Smooth muscle cell (in vitro differentiated cells): ENCODE data around the gene IL20. TPM values are rescaled to one million over a fixed set of nuclear protein-coding genes. Genes with fewer than 3 reads are reported as not detected.
A peak's percentile ranks its signal among the peaks of the same experiment; 100 is the strongest.

Experiments
- DNase-seq: peaks from one replicate; lab custom pipeline; 2025; ENCODE audit not compliant: unreplicated experiment; lab: John Stamatoyannopoulos, UW
- H2AFZ ChIP-seq: fragments of 200-600 bp; sonication (generic); 2 replicates; pipeline ENCODE4 v1.6.0; 2016; ENCODE audit warnings: antibody characterized with exemption, low read depth, mild to moderate bottlenecking
- H3F3A ChIP-seq: fragments of 200-600 bp; sonication (generic); 2 replicates; pipeline ENCODE4 v1.6.0; 2017; ENCODE audit warnings: antibody characterized with exemption, low read depth
- H3K27ac ChIP-seq: fragments of 200-600 bp; sonication (generic); 2 replicates; pipeline ENCODE4 v1.5.1; 2016; ENCODE audit warnings: low read depth, mild to moderate bottlenecking
- H3K27me3 ChIP-seq: fragments of 200-600 bp; sonication (generic); 2 replicates; pipeline ENCODE4 v1.6.1; 2016; ENCODE audit warnings: low read depth, mild to moderate bottlenecking
- H3K36me3 ChIP-seq: fragments of 200-600 bp; sonication (generic); 2 replicates; pipeline ENCODE4 v1.5.1; 2016; ENCODE audit warnings: low read depth
- H3K4me1 ChIP-seq: fragments of 200-600 bp; sonication (generic); 2 replicates; pipeline ENCODE4 v1.5.1; 2016; ENCODE audit warnings: low read depth
- H3K4me2 ChIP-seq: fragments of 200-600 bp; sonication (generic); 2 replicates; pipeline ENCODE4 v1.6.0; 2016; ENCODE audit warnings: mild to moderate bottlenecking
- H3K4me3 ChIP-seq: fragments of 200-600 bp; sonication (generic); 2 replicates; pipeline ENCODE4 v1.5.1; 2016; ENCODE audit warnings: mild to moderate bottlenecking
- H3K79me2 ChIP-seq: fragments of 200-600 bp; sonication (generic); 2 replicates; pipeline ENCODE4 v1.6.0; 2016; ENCODE audit warnings: low read depth, mild to moderate bottlenecking
- H3K9ac ChIP-seq: fragments of 200-600 bp; sonication (generic); 2 replicates; pipeline ENCODE4 v1.6.0; 2016; ENCODE audit warnings: low read depth
- H3K9me3 ChIP-seq: fragments of 200-600 bp; sonication (generic); replicated peaks from 2 replicates; pipeline ENCODE4 v1.5.1; 2016; ENCODE audit warnings: low read depth
- H4K20me1 ChIP-seq: fragments of 200-600 bp; sonication (generic); 2 replicates; pipeline ENCODE4 v1.6.0; 2016; ENCODE audit warnings: low read depth
- WGBS: methylation state at CpG from one replicate; pipeline ENCODE4 v1.1.7; 2016; ENCODE audit warnings: low lambda C conversion rate; 5-methylcytosine and 5-hydroxymethylcytosine counted together
- polyA plus RNA-seq: library from polyadenylated mRNA; unstranded; fragments of >200 nt; fragmentation: Nextera tagmentation; extraction: Ambion mirVana; gene quantifications from 2 replicates; pipeline ENCODE4 v1.2.1, GENCODE V29; 2016
- total RNA-seq: library from RNA; depleted of rRNA; stranded (reverse); fragments of >200 nt; gene quantifications from 2 replicates; pipeline ENCODE4 v1.2.3, GENCODE V29; 2014
- TF ChIP-seq, protein P1 (sequence below): fragments of 200-600 bp; sonication (generic); IDR thresholded peaks from 2 replicates; pipeline ENCODE4 v1.5.1; 2017; ENCODE audit warnings: borderline replicate concordance, mild to moderate bottlenecking, antibody characterized with exemption; ENCODE audit not compliant: insufficient read depth, poor library complexity, severe bottlenecking

The IL20 gene, protein sequence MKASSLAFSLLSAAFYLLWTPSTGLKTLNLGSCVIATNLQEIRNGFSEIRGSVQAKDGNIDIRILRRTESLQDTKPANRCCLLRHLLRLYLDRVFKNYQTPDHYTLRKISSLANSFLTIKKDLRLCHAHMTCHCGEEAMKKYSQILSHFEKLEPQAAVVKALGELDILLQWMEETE
- total RNA-seq = not detected in 2 replicates
- 1.6 TPM in 1 of 2 replicates, not detected in the other for polyA plus RNA-seq

DNA sequence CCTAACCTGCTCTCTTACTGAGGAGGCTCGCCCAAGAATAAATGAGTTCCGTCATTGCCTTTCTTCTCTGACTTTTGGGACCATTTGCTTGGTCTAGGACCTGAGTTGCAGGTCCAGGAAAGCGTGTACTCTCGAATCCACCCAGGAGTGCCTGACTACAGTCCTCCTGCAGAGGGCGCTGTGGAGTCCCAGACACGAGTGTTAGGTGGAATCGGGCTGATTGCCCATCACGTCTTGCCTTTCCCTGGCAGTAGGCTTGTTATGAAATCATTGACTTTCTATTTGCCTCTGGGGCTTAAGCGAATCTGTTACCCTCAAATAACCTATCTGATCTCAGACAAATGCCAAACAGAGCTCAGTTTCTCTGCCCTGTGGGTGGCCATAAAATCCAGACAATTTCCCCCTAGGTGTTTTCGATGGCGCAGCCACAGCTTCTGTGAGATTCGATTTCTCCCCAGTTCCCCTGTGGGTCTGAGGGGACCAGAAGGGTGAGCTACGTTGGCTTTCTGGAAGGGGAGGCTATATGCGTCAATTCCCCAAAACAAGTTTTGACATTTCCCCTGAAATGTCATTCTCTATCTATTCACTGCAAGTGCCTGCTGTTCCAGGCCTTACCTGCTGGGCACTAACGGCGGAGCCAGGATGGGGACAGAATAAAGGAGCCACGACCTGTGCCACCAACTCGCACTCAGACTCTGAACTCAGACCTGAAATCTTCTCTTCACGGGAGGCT, at the start of gene IL20:
Gene IL20 (plus strand): TSS at position 685 of the 733 bp plus-strand sequence. CDS start 230 bp downstream, outside the sequence.
- Histone ChIP-seq H3K9ac (no peak within 1 kb of the TSS), H3K27ac (no peak within 1 kb of the TSS), H3K4me1 (no peaks in the 10 kb centered on the region), H4K20me1 (no peaks in the 10 kb centered on the region), H3K36me3 (no peaks in the 10 kb centered on the region), H3K9me3 (no peaks in the 10 kb centered on the region), H3K4me3 (no peak within 1 kb of the TSS), H3F3A (no peaks in the 10 kb centered on the region), H3K79me2 (no peaks in the 10 kb centered on the region), H3K27me3 (peaks cover 23% of the 10 kb centered on the region), H3K4me2 (no peak within 1 kb of the TSS), H2AFZ (no peak within 1 kb of the TSS)
- peak; percentile 22 for DNase-seq
- TF ChIP-seq, protein P1, sequence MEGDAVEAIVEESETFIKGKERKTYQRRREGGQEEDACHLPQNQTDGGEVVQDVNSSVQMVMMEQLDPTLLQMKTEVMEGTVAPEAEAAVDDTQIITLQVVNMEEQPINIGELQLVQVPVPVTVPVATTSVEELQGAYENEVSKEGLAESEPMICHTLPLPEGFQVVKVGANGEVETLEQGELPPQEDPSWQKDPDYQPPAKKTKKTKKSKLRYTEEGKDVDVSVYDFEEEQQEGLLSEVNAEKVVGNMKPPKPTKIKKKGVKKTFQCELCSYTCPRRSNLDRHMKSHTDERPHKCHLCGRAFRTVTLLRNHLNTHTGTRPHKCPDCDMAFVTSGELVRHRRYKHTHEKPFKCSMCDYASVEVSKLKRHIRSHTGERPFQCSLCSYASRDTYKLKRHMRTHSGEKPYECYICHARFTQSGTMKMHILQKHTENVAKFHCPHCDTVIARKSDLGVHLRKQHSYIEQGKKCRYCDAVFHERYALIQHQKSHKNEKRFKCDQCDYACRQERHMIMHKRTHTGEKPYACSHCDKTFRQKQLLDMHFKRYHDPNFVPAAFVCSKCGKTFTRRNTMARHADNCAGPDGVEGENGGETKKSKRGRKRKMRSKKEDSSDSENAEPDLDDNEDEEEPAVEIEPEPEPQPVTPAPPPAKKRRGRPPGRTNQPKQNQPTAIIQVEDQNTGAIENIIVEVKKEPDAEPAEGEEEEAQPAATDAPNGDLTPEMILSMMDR = peak; percentile 81
- WGBS = 53% methylated on average over 19 of the region's 19 CpGs

DNA sequence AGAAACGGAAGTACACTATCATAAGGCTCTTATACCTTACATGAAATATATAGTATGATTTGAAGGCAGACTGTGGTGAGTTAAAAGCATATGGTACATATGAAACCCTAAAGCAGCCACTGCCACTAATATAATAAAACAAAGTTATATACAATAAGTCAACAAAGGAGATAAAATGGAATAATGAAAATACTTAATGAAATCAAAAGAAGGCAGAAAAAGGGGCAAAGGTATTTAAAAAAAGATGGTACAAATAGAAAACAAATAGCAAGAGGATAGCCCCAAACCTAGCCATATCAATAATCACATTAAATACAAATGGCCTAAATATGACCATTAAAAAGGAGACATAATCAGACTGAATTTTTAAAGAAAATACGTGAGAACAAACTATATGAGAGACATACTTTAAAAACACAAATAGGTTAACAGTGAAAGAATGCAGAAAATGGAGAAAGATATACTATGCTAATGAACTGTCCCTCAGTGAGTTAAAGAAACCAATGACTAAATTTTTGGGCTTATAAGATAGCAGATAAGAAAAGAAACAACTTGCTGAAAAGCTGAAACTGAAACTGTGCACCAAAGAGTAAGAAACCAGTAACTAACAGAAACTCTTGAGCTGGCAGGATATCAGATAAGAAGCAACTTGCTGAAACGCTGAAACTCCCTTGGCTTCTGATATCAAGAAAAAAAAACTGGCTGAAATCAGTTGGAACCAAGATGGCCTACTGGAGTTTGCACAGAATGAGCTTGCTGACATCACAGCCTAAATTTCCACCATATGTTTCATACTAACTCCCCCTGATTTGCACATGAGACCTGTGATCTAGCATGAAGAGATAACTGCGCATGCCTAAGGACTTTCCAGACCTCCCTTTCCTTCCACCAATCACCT, 48.8 kb upstream of the IL20 start:
- Histone ChIP-seq H3K27me3 (no peaks in the 10 kb centered on the region), H3K36me3 (no peaks in the 10 kb centered on the region), H4K20me1 (no peaks in the 10 kb centered on the region), H3K79me2 (no peaks in the 10 kb centered on the region), H3K4me3 (no peak overlapping the region), H3K4me2 (no peak overlapping the region), H3K9ac (no peak overlapping the region), H3K27ac (no peak overlapping the region), H3K9me3 (no peaks in the 10 kb centered on the region), H2AFZ (no peak overlapping the region), H3F3A (no peaks in the 10 kb centered on the region), H3K4me1 (no peaks in the 10 kb centered on the region)
- TF ChIP-seq, protein P1 = no peak
- no peak for DNase-seq
- 68% methylated on average over 4 of the region's 4 CpGs for WGBS

DNA sequence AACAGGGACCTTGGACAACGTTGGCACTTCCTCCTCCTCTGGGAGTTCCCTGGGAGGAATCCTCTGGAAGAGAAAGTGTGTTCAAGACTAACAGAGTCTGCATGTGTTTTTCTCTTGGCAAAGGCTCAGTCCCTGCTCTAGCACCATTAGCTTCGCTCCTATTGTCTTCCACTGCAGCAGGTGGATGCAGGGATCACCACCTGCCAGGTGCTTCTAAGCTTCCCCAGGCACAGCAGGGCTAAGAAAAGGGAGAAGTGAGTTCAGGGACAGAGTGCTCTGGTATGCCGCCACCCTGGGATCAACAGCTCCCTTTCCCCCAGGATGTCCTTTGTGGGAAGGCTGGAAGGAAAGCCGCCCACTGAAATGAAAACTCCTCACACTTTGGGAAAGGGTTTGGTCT, 43.9 kb upstream of the IL20 start:
- Histone ChIP-seq H2AFZ (no peak overlapping the region), H3K4me1 (no peaks in the 10 kb centered on the region), H3K9me3 (no peaks in the 10 kb centered on the region), H3F3A (no peaks in the 10 kb centered on the region), H3K4me2 (no peak overlapping the region), H4K20me1 (no peaks in the 10 kb centered on the region), H3K79me2 (no peaks in the 10 kb centered on the region), H3K9ac (no peak overlapping the region), H3K4me3 (no peak overlapping the region), H3K27me3 (no peaks in the 10 kb centered on the region), H3K36me3 (no peaks in the 10 kb centered on the region), H3K27ac (no peak overlapping the region)
- 81% methylated on average over 4 of the region's 4 CpGs for WGBS
- TF ChIP-seq, protein P1 = no peak
- no peak for DNase-seq
